GM23338 (cell line): ENCODE results near the gene TNFRSF6B.

Experiments
- CREB1 ChIP-seq: fragments of 250-450 bp; sonication (Bioruptor Pico); IDR thresholded peaks from 2 replicates; pipeline ENCODE4 v1.5.0; 2020; ENCODE audit warnings: low read depth, mild to moderate bottlenecking, moderate library complexity
- CTCF ChIP-seq, 2 experiments: fragments of 200-600 bp in 1 of 2; sonication (generic) in 1 of 2; conservative IDR thresholded peaks; 2 replicates each; pipeline versions ENCODE4 v1.5.1 to v1.6.1; 2016 to 2017; ENCODE audit warnings: antibody characterized with exemption in 2 of 2, low read depth in 2 of 2, mild to moderate bottlenecking in 2 of 2, moderate library complexity in 1 of 2
- EZH2 ChIP-seq: fragments of 200-600 bp; sonication (generic); IDR thresholded peaks from one replicate; pipeline ENCODE4 v1.8.0; 2017; ENCODE audit warnings: antibody characterized with exemption, mild to moderate bottlenecking, low read depth; ENCODE audit not compliant: unreplicated experiment
- EZH2phosphoT487 ChIP-seq: fragments of 200-600 bp; sonication (generic); IDR thresholded peaks from one replicate; pipeline ENCODE4 v1.8.1; 2018; ENCODE audit warnings: antibody characterized with exemption; ENCODE audit not compliant: unreplicated experiment
- JUNB ChIP-seq: IDR thresholded peaks from one replicate; pipeline ENCODE4 v1.6.1; 2016; ENCODE audit warnings: antibody characterized with exemption; ENCODE audit not compliant: unreplicated experiment
- POLR2AphosphoS5 ChIP-seq: IDR thresholded peaks from 2 replicates; pipeline ENCODE4 v1.6.1; 2016; ENCODE audit warnings: antibody characterized with exemption, low read depth
- REST ChIP-seq: IDR thresholded peaks from one replicate; pipeline ENCODE4 v1.6.1; 2018; ENCODE audit warnings: antibody characterized with exemption; ENCODE audit not compliant: unreplicated experiment

- no peak for TF ChIP-seq REST
- TF ChIP-seq EZH2phosphoT487, result no peak
- no peak for TF ChIP-seq CTCF (conservative IDR thresholded peaks at IDR 0.05; ENCODE audit: low read depth in 2 of 2)
- TF ChIP-seq EZH2, result no peak
- no peak; the same call in 1 of the 2 replicates for TF ChIP-seq POLR2AphosphoS5
- TF ChIP-seq JUNB, result no peak
- TF ChIP-seq CREB1 (CRISPR knock-in tag), result no peak
Observed at GRCh38 chr20:63697357-63697867, 960 bp downstream of the TNFRSF6B start.
